ENCODE results near the gene RSBN1L. TPM values are rescaled to one million over a fixed set of nuclear protein-coding genes. Genes with fewer than 3 reads are reported as not detected.
A peak's percentile ranks its signal among the peaks of the same experiment; 100 is the strongest.

Gene RSBN1L
- polyA plus RNA-seq, 3 donors, result 1.3 to 10.0 (median 2.2) TPM

DNA sequence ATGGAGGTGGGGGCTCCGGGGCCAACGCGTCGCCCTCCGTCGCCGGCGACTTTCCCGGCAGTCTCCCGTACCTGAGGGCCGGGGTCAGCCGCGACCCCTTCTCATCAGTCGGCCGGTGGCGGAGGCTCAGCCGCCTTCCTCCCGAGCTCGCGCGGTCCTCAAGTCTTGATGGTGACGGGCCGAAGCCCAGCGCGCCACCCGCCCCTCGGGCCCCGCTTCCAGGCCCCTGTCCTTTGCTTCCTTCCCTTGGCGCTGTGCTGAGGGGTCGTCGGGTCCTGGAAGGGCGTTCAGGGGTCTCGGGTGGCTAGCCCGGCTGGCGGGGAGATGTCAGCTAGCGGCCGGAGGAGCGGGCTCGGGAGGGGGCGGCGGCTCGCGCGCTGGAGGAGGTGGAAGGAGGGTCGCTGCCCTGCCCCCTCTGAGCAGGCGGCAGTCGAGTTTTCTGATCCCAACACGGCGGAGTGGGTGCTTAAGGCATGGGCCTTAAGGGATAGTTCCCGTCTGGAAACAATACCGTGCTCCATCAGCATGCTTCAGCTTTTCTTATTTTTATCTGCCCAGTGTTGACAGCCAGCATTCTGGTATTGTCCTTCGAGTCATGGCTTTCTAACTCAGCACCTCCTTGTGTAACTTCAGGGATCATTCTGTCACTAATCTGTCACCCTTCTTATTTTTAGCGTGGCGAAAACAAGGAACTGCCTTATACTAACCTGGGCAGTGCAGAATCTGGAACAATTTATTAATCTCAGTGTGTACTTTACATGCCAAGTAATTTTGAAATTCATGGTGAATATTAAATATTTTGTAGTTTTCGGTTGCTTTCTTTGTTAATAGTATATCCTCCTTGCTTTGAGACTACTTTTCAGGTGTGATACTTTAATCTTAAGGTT is 103.1 kb downstream of the RSBN1L start:
- peak overlapping the region; percentile 86 for H3K4me2 ChIP-seq (replicated peaks; ENCODE audit: extremely low read depth, low read length, poor library complexity, severe bottlenecking)
- H3K36me3 Mint-ChIP-seq, result peaks cover 0 to 14% of the 10 kb centered on the region in 2 donors
- no peaks in the 10 kb centered on the region for H3K27me3 ChIP-seq (ENCODE audit: control insufficient read depth in 2 of 2, insufficient read depth in 2 of 2, low read length in 2 of 2)
- peak overlapping the region; percentile 82 to 98 (median 95) for H3K27ac Mint-ChIP-seq
- peaks cover 25% of the 10 kb centered on the region for H4K20me1 ChIP-seq (ENCODE audit: insufficient read depth, low read length)
- H3K27ac ChIP-seq (ENCODE audit: low read depth in 1 of 2, low read length in 2 of 2), result peak overlapping the region; percentile 88 to 92
- H3K9ac ChIP-seq (ENCODE audit: insufficient read depth, low read length, poor library complexity, severe bottlenecking), result peak overlapping the region; percentile 84
- peak; percentile 58 to 71 (median 58) for DNase-seq
- H3K4me1 ChIP-seq (ENCODE audit: control insufficient read depth in 1 of 2, insufficient read depth in 2 of 2, low read length in 2 of 2), result peaks cover 34 to 53% of the 10 kb centered on the region in 2 donors
- H3K9me3 Mint-ChIP-seq, result peaks cover 0 to 3% (median 0%) of the 10 kb centered on the region in 7 donors
- H3K4me3 ChIP-seq (replicated peaks in 1 of 3; ENCODE audit: low read depth in 2 of 3, low read length in 3 of 3), result peak overlapping the region; percentile 84 to 97 (median 91)
- TF ChIP-seq CTCF (IDR thresholded peaks at IDR 0.05), result peak; percentile 22
- peak overlapping the region; percentile 97 for H2AFZ ChIP-seq (ENCODE audit: insufficient read depth, low read depth, low read length, poor library complexity, severe bottlenecking)
- intact Hi-C loops (cut with micrococcal nuclease), result loop anchor here in 1 of 2 donors (5.0 kb wide), 1 partner anchor 102 kb away; the partner anchor contains the start of gene RSBN1L
- H3K79me2 ChIP-seq (ENCODE audit: insufficient read depth, low read length), result peaks cover 98% of the 10 kb centered on the region
- H3K9me3 ChIP-seq (replicated peaks in 1 of 2; ENCODE audit: control insufficient read depth in 1 of 2, insufficient read depth in 1 of 2, low read length in 2 of 2), result no peaks in the 10 kb centered on the region
- no peaks in the 10 kb centered on the region for H3K27me3 Mint-ChIP-seq (ENCODE audit: low read depth in 3 of 3)
- H3K4me3 Mint-ChIP-seq, result peak overlapping the region; percentile 97 to 98
- H3K4me1 Mint-ChIP-seq, result peaks cover 67% of the 10 kb centered on the region
- WGBS (ENCODE audit: insufficient coverage), result under 1% methylated on average over 49 of the region's 55 CpGs
- H3K36me3 ChIP-seq (replicated peaks in 1 of 2; ENCODE audit: control insufficient read depth in 1 of 2, insufficient read depth in 2 of 2, low read length in 2 of 2), result no peaks in the 10 kb centered on the region

DNA sequence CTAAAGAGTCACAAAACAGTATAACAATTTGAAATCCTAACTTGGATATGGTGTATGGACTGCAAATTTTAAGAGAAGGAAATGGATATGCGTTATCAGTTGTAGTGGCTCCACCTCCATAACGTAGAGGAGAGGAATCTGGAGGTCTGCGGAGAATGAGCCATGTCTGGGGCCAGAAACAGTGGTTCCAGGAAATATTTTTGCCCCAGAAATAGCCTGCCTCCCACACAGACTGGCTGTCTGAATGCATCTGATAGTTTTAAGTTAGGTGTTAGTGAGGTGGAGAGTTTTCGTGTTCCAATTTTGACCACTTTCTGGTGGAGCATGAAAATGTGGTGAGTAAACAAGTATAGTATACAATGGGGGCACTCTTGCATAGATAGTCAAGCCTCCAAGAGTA is 103.9 kb downstream of the RSBN1L start:
- intact Hi-C loops (cut with micrococcal nuclease), result no loop called here
- Histone ChIP-seq H3K79me2 (ENCODE audit: insufficient read depth, low read length) (peaks cover 98% of the 10 kb centered on the region), H3K4me2 (replicated peaks; ENCODE audit: extremely low read depth, low read length, poor library complexity, severe bottlenecking) (peak overlapping the region; percentile 86), H3K9ac (ENCODE audit: insufficient read depth, low read length, poor library complexity, severe bottlenecking) (no peak overlapping the region), H3K27ac (ENCODE audit: low read depth in 1 of 2, low read length in 2 of 2) (no peak overlapping the region), H3K4me1 (ENCODE audit: control insufficient read depth in 1 of 2, insufficient read depth in 2 of 2, low read length in 2 of 2) (peaks cover 29 to 47% of the 10 kb centered on the region in 2 donors), H3K27me3 (ENCODE audit: control insufficient read depth in 2 of 2, insufficient read depth in 2 of 2, low read length in 2 of 2) (no peaks in the 10 kb centered on the region), H3K4me3 (replicated peaks in 1 of 3; ENCODE audit: low read depth in 2 of 3, low read length in 3 of 3) (peak overlapping the region in 1 of 3 experiments; percentile 97), H4K20me1 (ENCODE audit: insufficient read depth, low read length) (peaks cover 17% of the 10 kb centered on the region), H3K9me3 (replicated peaks in 1 of 2; ENCODE audit: control insufficient read depth in 1 of 2, insufficient read depth in 1 of 2, low read length in 2 of 2) (no peaks in the 10 kb centered on the region), H3K36me3 (replicated peaks in 1 of 2; ENCODE audit: control insufficient read depth in 1 of 2, insufficient read depth in 2 of 2, low read length in 2 of 2) (no peaks in the 10 kb centered on the region), H2AFZ (ENCODE audit: insufficient read depth, low read depth, low read length, poor library complexity, severe bottlenecking) (no peak overlapping the region)
- peaks cover 59% of the 10 kb centered on the region for H3K4me1 Mint-ChIP-seq
- no peaks in the 10 kb centered on the region for H3K27me3 Mint-ChIP-seq (ENCODE audit: low read depth in 3 of 3)
- no peak for TF ChIP-seq CTCF (IDR thresholded peaks at IDR 0.05)
- peaks cover 0 to 4% (median 3%) of the 10 kb centered on the region in 7 donors for H3K9me3 Mint-ChIP-seq
- peaks cover under 1 to 10% of the 10 kb centered on the region in 2 donors for H3K36me3 Mint-ChIP-seq
- peak overlapping the region in 1 of 2 donors; percentile 98 for H3K4me3 Mint-ChIP-seq
- no CpG with 5 or more reads among the region's 4 CpGs for WGBS (ENCODE audit: insufficient coverage)
- H3K27ac Mint-ChIP-seq, result peak overlapping the region in 2 of 7 donors; percentile 33 to 40
- DNase-seq, result no peak

Data from CD14-positive monocyte (primary cell).